Astrocyte of the hippocampus (primary cell): Measurements from ENCODE around the gene AKAIN1.

Experiments
- DNase-seq: peaks from one replicate; pipeline ENCODE4 v3.0.0; 2011; ENCODE audit warnings: low read depth, low spot score

The AKAIN1 gene

GRCh38 chr18:5095239-5095638 is 101.8 kb downstream of the AKAIN1 start:
- no peak for DNase-seq

GRCh38 chr18:5093902-5094301 is 103.2 kb downstream of the AKAIN1 start:
- no peak for DNase-seq
